Ovary (tissue), 9 donors: ENCODE data around the gene SIRT1. TPM values are rescaled to one million over a fixed set of nuclear protein-coding genes. Genes with fewer than 3 reads are reported as not detected.

ENCODE experiments used
- DNase-seq, 5 donors: peaks; one replicate each; pipeline ENCODE4 v3.0.0-alpha.2; 2019 to 2020
- H3K27ac ChIP-seq, 2 donors: fragments of 200-600 bp; one replicate each; pipeline versions ENCODE4 v1.5.1 to v1.8.0; 2019 to 2022
- H3K27me3 ChIP-seq: fragments of 200-600 bp; one replicate; pipeline ENCODE4 v1.8.0; 2022
- H3K36me3 ChIP-seq: fragments of 200-600 bp; sonication (generic); one replicate; pipeline ENCODE4 v1.5.1; 2019
- H3K4me1 ChIP-seq: one replicate; pipeline ENCODE4 v1.8.1; 2013; ENCODE audit warnings: mild to moderate bottlenecking, moderate library complexity; ENCODE audit not compliant: insufficient read depth
- H3K4me3 ChIP-seq: fragments of 200-600 bp; sonication (generic); one replicate; pipeline ENCODE4 v1.5.1; 2017
- H3K9me3 ChIP-seq, 2 donors: fragments of 200-600 bp in 1 of 2; sonication (generic) in 1 of 2; one replicate each; pipeline versions ENCODE4 v1.5.1 to v1.8.1; 2013 to 2019; ENCODE audit warnings: mild to moderate bottlenecking in 1 of 2, moderate library complexity in 1 of 2
- EP300 ChIP-seq: sonication (generic); formaldehyde crosslinking; IDR thresholded peaks from one replicate; pipeline ENCODE4 v1.6.1; 2017; ENCODE audit warnings: antibody characterized with exemption
- POLR2A ChIP-seq: fragments of 450-650 bp; IDR thresholded peaks from one replicate; pipeline ENCODE4 v1.6.1; 2017; ENCODE audit warnings: antibody characterized with exemption, mild to moderate bottlenecking, moderate library complexity
- WGBS, 3 donors: extraction: QIAGEN DNeasy Blood & Tissue Kit in 1 of 3; methylation state at CpG; one replicate each; pipeline versions ENCODE4 v1.1.5 to v1.1.7; 2013 to 2017; 5-methylcytosine and 5-hydroxymethylcytosine counted together
- intact Hi-C, 4 donors: fragments of 100-400 bp; cut with DNase I; formaldehyde crosslinking; loops; one replicate each; pipeline versions ENCODE4 v1.11.0 to v1.15.1; 2022 to 2023
- polyA plus RNA-seq, 2 donors: library from polyadenylated mRNA; stranded (reverse); fragments of 200-250 nt in 1 of 2; fragments of 350-450 nt in 1 of 2; fragmentation: Illumina TruSeq in 1 of 2; extraction: RNeasy Lipid Tissue Mini Kit (QIAGEN cat#74804) in 1 of 2; gene quantifications; one replicate each; pipeline ENCODE4 v1.2.3, GENCODE V29; 2013 to 2014
- total RNA-seq, 7 donors: library from RNA; depleted of rRNA in 2 of 7; stranded (reverse); fragments of >200 nt in 2 of 7; fragmentation: NEBNext Ultra II Directional in 3 of 7; extraction: Animal tissue kit (Norgen Biotek cat#: 25700) in 3 of 7; gene quantifications; one replicate each; pipeline versions ENCODE4 v1.1.0 to v1.2.4, GENCODE V29; 2016 to 2023
- TF ChIP-seq, protein P1 (sequence below), 3 donors: fragments of 450-650 bp in 2 of 3; fragments of 200-600 bp in 1 of 3; IDR thresholded peaks; one replicate each; pipeline versions ENCODE4 v1.5.1 to v1.8.0; 2016 to 2022; ENCODE audit warnings: antibody characterized with exemption in 3 of 3, mild to moderate bottlenecking in 1 of 3
- donor health status: DM: no; HTN: no; CAD: no; lungs with moderate emphysema.
- donor health status: DM: no; HTN: no; CAD: no.
- donor health status: Bipolar disorder and iron deficiency.
- donor health status: DM: yes; HTN: yes; CAD: no.
- donor health status: DM: no; HTN: no; CAD: no.
- donor health status: DM: yes; HTN: yes; CAD: no.

SIRT1 gene
- total and polyA plus RNA-seq, 9 donors: 21.5 to 38.5 (median 31.2) TPM

DNA sequence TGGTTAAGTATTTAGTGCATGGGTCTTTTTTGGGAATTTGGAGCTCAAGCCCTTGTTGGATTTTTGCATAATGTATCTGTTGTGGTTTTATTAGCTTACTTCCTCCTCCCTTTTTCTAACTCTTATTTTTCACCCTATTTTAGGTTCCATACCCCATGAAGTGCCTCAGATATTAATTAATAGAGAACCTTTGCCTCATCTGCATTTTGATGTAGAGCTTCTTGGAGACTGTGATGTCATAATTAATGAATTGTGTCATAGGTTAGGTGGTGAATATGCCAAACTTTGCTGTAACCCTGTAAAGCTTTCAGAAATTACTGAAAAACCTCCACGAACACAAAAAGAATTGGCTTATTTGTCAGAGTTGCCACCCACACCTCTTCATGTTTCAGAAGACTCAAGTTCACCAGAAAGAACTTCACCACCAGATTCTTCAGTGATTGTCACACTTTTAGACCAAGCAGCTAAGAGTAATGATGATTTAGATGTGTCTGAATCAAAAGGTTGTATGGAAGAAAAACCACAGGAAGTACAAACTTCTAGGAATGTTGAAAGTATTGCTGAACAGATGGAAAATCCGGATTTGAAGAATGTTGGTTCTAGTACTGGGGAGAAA is 28.0 kb downstream of the SIRT1 start:
- Histone ChIP-seq H3K27ac (no peak overlapping the region), H3K9me3 (no peaks in the 10 kb centered on the region), H3K27me3 (no peaks in the 10 kb centered on the region), H3K36me3 (no peaks in the 10 kb centered on the region), H3K4me3 (no peak overlapping the region), H3K4me1 (no peaks in the 10 kb centered on the region)
- whole genome bisulfite sequencing, 3 donors: 68 to 73% (median 72%) methylated on average over 2 of the region's 2 CpGs
- DNase-seq: no peak
- intact Hi-C loops: no loop called here
- TF ChIP-seq, protein P1, sequence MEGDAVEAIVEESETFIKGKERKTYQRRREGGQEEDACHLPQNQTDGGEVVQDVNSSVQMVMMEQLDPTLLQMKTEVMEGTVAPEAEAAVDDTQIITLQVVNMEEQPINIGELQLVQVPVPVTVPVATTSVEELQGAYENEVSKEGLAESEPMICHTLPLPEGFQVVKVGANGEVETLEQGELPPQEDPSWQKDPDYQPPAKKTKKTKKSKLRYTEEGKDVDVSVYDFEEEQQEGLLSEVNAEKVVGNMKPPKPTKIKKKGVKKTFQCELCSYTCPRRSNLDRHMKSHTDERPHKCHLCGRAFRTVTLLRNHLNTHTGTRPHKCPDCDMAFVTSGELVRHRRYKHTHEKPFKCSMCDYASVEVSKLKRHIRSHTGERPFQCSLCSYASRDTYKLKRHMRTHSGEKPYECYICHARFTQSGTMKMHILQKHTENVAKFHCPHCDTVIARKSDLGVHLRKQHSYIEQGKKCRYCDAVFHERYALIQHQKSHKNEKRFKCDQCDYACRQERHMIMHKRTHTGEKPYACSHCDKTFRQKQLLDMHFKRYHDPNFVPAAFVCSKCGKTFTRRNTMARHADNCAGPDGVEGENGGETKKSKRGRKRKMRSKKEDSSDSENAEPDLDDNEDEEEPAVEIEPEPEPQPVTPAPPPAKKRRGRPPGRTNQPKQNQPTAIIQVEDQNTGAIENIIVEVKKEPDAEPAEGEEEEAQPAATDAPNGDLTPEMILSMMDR (IDR thresholded peaks at IDR 0.05): no peak
- TF ChIP-seq EP300 (no peak), POLR2A (no peak)

DNA sequence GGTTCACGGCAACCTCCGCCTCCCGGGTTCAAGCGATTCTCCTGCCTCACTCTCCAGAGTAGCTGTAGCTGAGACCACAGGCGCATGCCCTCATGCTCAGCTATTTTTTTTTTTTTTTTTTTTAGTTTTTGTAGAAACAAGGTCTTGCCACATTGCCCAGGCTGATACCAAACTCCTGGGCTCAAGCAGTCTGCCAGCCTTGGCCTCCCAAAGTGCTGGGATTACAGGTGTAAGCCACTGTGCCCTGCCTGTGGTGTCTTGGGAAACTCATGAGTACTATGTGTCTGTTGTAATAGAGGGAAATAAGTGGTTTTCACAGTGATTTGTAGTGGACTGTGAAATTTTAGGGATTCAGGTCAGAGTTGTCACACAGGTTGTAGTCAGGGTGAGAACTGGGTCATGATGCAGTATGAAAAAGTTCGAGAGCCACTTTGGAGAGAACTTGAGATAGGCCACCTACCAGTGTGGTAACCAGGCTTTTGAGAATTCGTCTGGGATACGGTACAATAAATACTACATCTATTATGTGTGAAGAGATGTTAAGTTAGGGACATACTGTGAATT is 30.4 kb downstream of the SIRT1 start:
- TF ChIP-seq POLR2A (no peak), EP300 (no peak)
- TF ChIP-seq, protein P1 (IDR thresholded peaks at IDR 0.05): no peak
- DNase-seq: no peak
- Histone ChIP-seq H3K4me1 (no peaks in the 10 kb centered on the region), H3K27ac (no peak overlapping the region), H3K27me3 (no peaks in the 10 kb centered on the region), H3K9me3 (no peaks in the 10 kb centered on the region), H3K36me3 (no peaks in the 10 kb centered on the region), H3K4me3 (no peak overlapping the region)
- 94 to 95% (median 95%) methylated on average over 8 of the region's 8 CpGs for WGBS, 3 donors
- intact Hi-C loops: no loop called here

DNA sequence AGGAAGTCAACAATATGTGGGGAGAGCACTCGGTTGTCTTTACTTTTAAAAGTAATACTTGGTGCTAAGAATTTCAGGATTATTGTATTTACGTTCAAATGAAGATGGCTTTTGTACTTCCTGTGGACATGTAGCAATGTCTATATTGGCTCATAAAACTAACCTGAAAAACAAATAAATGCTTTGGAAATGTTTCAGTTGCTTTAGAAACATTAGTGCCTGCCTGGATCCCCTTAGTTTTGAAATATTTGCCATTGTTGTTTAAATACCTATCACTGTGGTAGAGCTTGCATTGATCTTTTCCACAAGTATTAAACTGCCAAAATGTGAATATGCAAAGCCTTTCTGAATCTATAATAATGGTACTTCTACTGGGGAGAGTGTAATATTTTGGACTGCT is 32.7 kb downstream of the SIRT1 start:
- no peak for DNase-seq
- Histone ChIP-seq H3K27me3 (no peaks in the 10 kb centered on the region), H3K27ac (no peak overlapping the region), H3K4me3 (no peak overlapping the region), H3K36me3 (no peaks in the 10 kb centered on the region), H3K9me3 (no peaks in the 10 kb centered on the region), H3K4me1 (no peaks in the 10 kb centered on the region)
- TF ChIP-seq, protein P1 (IDR thresholded peaks at IDR 0.05): no peak
- no peak for TF ChIP-seq POLR2A
- no peak for TF ChIP-seq EP300
- intact Hi-C loops: no loop called here
- WGBS, 3 donors: 66 to 86% (median 71%) methylated on average over 2 of the region's 2 CpGs

DNA sequence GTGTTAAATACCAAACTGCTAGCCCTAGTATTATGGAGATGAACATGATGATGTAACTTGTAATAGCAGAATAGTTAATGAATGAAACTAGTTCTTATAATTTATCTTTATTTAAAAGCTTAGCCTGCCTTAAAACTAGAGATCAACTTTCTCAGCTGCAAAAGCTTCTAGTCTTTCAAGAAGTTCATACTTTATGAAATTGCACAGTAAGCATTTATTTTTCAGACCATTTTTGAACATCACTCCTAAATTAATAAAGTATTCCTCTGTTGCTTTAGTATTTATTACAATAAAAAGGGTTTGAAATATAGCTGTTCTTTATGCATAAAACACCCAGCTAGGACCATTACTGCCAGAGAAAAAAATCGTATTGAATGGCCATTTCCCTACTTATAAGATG is 33.2 kb downstream of the SIRT1 start:
- Histone ChIP-seq H3K9me3 (no peaks in the 10 kb centered on the region), H3K4me3 (no peak overlapping the region), H3K27me3 (no peaks in the 10 kb centered on the region), H3K4me1 (no peaks in the 10 kb centered on the region), H3K27ac (no peak overlapping the region), H3K36me3 (no peaks in the 10 kb centered on the region)
- 55 to 74% (median 67%) methylated on average over 1 of the region's 1 CpG for WGBS, 3 donors
- no peak for DNase-seq
- TF ChIP-seq, protein P1 (IDR thresholded peaks at IDR 0.05): no peak
- no peak for TF ChIP-seq EP300
- TF ChIP-seq POLR2A: no peak
- intact Hi-C loops: no loop called here
